Activated CD4-positive, alpha-beta T cell treated with anti-CD3 and anti-CD28 coated beads for 48 hours (primary cell): ENCODE data around the gene FGF5.
A peak's percentile ranks its signal among the peaks of the same experiment; 100 is the strongest.
"Not testable (repeated sequence)": the region's sequence is repeated elsewhere in the genome, so short reads cannot be mapped to it uniquely, and the experiment has no call there.

Experiments used
- DNase-seq: peaks from one replicate; pipeline ENCODE4 v3.0.0-alpha.2; 2020

FGF5 gene

DNA sequence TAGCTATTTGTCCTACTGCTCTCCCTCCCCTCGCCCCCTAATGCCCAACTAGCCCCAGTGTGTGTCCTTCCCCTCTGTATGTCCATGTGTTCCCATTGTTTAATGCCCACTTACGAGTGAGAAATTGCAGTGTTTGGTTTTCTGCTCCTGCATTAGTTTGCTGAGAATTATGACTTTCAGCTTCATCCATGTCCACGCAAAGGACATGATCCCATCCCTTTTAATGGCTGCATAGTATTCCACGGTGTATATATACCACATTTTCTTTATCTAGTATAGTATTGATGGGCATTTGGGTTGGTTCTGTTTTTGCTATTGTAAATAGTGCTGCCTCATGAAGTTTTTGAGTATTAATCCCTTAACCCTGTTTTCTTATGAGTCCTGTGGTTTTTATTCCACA, 35.4 kb downstream of the FGF5 start:
- DNase-seq, result no peak

DNA sequence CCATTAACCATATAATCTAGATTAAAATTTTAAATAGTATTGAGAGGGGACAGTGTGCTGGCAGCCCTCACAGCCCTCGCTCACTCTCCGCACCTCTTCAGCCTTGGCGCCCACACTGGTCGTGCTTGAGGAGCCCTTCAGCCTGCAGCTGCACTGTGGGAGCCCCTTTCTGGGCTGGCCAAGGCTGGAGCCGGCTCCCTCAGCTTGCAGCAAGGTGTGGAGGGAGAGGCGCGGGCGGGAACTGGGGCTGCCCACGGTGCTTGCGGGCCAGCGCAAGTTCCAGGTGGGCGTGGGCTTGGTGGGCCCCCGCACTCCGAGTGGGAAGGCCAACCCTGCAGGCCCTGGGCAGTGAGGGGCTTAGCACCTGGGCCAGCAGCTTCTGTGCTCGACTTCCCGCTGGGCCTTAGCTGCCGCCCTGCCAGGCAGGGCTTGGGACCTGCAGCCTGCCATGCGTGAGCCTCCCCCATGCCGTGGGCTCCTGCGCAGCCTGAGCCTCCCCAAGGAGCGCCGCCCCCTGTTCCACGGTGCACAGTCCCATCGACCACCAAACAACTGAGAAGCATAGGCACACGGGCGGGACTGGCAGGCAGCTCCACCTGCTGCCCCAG, 36.3 kb downstream of the FGF5 start:
- no peak for DNase-seq

DNA sequence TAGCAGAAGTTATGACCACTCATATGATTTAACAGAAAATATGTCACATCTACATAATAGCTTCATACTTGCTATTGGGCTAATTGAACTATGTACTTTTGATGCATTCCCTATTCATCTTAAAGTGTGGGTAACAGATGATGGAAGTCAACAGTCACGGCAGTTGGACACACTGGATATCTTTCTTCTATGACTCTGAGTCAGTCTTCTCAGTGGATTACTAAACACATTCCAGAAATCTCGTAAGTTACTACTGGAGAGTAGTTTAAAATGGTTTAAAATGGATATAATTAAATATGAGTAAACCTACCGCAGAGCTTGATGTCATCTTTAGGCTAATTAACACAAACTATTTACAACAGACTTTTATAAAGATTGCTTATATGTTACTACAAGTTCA, 39.0 kb downstream of the FGF5 start:
- no peak for DNase-seq

DNA sequence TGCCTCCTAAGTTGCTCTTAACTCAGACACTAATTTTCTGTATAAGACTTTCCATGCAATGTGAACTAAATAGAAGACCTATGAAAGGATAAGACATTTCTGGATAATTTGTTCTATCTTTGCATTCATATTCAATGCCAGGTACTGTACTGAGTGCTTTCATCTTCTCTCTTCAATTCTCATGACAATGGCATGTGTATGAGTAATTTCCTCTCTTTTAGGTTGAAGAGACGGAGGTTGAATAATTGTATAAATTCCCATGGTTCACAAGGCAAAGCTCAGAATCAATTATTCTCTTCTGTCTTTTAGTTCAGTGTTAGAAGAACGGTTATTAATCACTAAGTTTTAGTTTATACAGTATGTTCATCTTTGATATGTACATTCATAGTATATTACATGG, 39.8 kb downstream of the FGF5 start:
- DNase-seq, result no peak

DNA sequence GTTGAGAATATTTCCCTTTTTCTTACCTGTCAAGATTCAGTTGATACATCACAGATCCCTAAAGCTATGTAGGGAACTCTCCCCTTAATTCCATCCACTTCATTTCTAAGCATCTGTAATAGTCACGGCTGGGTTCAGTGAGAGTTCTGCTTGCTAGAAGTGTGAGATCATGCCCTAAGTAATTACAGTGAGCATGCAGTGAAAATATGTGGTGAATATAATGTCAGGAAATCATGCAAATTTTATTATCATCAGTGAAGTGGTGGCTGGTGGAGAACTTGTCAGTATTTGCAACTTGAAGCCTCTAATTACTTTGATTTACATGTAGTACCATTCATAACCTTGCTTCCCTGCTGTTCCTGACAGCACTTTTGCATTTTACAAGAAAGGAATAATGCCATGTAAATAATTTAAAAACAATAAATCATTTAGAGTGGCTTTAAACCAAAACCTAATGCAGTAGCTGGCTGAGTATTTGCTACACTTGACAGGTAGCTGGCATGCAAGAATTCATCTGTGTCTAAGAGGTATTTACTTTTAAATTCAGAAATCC, 40.8 kb downstream of the FGF5 start:
- DNase-seq, result no peak

DNA sequence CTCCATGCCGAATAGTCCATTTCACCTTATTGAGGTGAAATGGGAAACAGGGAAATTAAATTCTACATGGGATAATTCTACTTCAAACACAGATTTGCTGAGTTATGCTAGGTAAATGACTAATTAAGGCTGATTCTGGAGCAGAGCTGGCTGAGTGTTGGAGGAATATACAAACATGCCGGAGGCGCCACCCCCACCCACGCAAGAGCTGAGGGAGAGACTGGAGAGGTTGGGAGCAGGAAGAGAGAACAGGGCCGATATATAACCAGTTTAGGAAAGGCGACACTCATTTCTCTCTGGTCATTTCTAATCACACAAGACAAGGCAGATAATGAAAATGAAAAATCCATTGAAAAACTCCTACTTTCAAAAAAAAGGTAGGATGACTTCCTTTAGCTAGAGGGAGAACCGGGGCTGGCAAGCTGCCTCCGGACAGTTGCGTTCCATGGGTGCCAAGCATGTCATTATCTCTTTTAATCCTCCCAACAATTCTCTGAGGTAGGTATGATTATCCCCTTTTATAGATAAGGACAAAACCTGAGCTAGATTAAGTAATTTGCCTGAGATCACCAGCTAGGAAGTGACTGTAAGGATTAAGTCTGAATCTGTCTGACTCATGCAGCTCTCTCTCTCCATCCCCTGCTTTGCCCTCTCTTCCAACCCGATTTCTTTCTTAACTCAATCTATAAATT, 41.5 kb downstream of the FGF5 start:
- no peak for DNase-seq

DNA sequence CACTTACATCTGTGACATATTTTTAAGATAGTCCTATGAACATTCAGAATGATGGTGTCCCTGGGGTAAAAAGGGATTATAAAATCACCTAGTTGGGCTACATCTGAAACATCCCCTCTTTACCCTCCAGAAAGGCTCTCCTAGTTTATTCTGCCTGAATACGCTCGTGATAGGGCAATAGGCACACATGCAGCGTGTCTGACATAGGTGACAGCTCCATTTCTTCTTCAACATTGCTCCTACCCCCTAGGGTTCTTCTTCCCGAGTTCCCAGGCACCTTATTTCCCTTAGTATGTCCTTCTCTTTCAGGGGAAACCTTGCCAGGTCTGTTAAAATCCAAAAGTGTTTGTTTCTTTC, 42.0 kb downstream of the FGF5 start:
- no peak for DNase-seq

DNA sequence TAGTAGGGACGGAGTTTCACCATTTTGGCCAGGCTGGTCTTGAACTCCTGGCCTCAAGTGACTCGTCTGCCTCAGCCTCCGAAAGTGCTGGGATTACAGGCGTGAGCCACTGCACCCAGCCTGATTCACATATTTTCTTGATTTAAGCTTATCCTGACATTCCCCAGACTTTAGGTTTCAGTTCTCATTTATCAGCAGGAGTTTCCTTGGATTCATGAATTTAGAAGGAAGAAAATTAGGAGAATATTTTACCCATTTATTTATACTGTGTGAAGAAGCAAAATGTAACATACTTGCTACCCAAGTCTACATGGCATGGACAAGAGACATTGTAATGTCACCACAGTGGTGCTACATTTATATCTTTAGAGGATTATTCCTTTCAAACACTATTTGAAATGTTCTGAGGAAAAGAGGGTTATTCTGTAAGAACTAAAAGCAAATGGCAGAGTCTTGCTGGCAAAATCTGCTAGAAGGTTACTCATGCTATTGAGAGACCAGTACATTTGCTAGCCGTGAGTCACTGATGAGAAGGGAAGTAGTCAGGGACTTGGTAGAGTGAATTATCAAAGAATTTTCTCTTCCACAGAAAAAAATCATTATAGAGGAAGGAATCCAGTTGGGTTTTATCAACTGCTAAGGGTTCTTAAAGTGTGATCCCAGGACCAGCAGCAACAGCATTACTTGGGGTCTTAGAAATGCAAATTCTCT, 43.0 kb downstream of the FGF5 start:
- DNase-seq, result no peak

DNA sequence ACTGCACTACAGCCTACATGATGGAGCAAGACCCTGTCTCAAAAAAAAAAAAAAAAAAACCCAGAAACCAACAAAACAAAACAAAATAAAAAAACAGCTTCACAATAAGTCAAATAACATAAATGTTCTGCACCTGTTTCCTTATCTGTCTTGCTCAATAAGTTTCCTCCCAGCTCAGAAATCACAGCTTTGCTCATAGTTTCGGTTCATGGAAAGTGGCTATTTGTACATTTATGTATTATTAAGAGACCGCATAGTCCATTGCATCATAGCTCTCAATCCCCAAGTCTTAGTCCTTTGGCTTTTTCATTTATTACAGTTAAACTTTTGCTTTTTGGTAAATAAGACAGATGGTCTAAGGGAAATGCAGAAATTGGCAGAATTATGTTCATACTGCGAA, 44.7 kb downstream of the FGF5 start:
- DNase-seq, result no peak

DNA sequence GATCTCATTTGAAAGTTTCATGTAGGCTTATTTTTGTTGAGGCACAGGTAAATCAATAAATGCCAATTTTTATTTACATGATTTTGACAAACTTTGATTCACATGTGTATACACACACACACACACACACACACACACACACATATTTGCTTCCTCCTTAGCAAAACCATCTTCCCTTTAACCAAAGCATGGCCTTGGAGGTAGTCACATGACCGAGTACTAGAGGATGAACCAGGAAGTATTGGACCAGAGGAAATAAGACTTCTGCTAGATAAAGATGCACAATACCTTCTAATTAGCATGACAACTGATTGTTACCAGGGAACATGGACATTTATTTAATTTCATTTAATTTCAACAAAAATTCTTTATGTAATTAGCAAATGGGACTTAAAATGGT, 45.7 kb downstream of the FGF5 start:
- DNase-seq, result no peak

DNA sequence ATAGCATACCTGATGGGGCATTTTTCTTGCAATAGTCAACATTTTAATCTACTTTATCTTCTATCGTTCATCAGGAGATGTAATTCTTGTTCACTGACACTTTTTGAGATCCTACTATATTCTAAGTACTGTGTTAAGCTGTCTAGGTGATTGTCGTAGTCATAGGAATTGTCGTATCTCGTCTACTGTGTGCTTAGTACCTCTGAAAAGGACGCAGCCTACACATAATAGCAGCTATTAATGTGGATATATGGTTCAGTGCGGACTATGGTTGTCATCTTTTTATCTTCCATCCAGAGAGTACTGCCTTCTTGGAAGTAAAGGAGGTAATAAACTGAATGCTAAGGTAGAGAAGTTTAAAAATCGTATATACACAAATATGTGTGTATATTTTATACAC, 47.2 kb downstream of the FGF5 start:
- no peak for DNase-seq

DNA sequence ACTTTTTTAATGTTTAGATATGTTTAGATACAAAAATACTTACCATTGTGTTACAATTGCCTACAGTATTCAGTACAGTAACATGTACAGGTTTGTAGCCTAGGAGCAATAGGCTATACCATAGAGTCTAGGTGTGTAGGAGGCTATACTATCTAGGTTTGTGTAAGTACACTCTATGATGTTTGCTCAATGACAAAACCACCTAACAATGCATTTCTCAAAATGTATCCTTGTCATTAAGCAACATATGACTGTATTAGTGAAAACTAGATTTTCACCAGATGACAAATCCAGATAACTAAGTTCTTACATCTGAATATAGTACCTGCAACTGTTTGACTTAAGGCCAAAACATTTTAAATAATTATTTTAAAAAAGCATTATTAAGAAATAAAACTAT, 49.4 kb downstream of the FGF5 start:
- DNase-seq, result not testable (repeated sequence)

DNA sequence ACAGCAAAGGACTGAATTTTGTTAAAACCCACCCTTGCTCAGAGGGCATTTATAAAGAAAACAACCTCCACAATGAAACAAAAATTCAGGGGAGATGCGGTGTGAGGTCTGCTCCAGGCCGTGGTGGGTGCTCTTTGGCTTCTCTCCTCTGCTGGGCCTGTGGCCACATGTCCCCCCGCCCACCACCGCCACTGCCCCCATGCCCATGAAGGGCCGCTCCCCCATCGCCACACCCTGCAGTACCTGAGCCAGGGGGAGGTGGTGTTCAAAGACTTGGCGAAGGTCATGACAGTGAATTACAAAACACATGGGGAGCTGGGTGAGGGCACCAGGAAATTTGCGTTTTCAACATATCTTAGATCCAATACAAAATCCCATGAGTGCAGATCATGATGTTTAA, 54.9 kb downstream of the FGF5 start:
- DNase-seq, result no peak

DNA sequence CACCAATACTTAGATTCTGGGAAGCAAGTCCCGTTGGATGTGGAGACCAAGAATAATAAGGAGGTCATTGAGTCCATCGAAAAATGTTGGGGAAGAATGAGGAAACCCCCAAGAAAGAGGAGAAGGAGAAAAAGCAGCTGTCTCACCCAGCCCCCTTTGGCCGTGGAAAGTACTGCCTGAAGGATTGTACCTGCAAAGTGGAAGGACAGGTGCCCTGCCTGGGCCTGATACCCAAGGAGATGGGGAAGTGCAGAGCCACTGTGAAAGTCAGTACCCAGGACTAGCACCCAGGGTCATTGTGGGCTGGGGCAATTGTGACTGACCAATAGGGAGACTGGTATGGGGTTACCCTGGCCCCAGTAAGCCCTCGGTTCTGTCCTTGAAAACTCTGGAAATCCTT, 55.3 kb downstream of the FGF5 start:
- no peak for DNase-seq

DNA sequence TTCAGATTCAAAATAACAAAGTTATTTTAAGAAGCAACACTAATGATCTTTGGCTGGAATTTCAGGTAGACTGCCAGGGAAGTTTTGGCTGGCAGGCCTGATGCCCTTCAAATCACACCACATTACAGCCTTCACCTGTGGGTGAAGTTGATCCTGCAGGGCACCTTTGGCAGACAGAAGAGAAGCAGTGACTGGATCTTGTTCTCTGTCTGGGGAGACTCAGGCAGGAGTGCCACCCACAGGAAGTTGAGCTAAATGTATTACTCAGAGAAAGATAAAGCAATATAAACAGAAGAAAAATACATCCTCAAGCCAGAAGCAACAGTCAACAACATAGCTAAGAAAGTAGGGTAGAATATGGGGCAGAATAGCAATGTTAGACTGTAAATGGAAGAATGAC, 56.3 kb downstream of the FGF5 start:
- DNase-seq, result no peak

DNA sequence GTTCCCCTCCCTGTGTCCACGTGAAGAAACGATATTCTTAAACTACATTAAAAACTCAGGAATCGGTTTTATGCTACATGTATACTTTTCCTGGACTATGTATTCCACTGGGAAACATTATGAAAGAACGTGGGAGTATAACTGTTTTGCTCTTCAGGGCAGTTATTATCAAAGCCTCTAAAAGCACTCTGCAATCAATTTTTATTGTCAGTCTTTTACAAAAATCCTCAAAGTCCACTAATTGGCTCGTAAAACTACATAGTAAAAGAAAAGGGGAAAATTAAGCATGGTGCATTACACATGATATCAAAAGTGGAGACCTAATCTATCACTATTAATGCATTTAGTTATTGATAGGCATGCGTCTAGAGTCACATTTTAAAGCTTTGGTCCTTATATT, 57.7 kb downstream of the FGF5 start:
- DNase-seq, result no peak

DNA sequence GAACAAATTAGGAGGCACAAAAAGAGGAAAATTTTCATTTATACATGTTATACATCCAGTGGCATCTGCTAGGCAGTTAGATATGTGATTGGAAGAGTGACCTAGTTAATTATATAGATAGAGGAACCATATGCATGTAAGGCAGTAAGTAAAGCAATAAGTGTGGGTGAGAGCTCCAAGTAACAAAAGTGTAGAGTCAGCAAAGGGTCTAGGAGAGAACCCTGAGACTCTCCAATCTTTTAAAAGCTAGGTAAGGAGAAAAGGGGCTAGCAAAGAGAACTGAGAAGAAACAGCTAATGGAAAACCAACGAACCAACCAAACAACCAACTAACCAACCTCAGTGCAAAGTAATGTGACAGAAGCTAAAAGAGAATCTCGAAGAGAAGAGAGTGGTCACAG, 65.2 kb downstream of the FGF5 start:
- no peak for DNase-seq

DNA sequence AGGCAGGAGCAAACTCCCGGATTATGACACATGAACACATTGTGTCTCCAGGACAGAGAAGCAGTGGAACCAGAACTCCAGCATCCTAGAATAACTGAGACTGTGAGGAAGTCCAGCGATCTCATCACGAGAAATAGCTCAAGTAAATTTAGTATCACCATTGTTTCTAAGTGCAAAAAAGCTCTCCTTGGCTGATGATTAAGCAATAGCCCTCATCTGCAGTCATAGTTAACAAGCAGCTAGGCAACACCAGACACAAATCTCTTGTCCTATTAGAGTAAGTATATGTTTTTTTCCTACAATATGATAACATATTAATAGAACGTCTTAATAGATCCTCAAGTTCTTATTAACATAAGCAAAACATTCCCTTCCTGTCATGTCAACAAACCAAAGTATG, 66.7 kb downstream of the FGF5 start:
- no peak for DNase-seq

DNA sequence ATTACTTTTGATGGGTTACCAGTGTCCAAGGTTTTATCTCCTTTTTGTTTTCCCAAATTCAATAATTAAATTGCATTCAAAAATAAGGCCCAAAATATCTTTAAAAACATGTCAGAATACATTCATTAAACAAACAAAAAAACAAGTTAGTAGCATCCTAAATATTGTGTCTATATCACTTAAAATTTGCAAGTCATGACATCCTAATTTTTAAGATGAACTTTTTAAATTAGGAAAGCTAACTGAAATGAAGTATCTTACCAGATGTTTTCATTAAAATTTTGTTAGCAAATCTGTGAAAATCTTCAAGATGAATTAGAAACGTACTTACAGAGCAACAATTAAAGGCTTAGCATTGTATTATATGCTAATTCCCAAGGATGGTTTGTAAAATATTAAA, 68.1 kb downstream of the FGF5 start:
- DNase-seq, result no peak

DNA sequence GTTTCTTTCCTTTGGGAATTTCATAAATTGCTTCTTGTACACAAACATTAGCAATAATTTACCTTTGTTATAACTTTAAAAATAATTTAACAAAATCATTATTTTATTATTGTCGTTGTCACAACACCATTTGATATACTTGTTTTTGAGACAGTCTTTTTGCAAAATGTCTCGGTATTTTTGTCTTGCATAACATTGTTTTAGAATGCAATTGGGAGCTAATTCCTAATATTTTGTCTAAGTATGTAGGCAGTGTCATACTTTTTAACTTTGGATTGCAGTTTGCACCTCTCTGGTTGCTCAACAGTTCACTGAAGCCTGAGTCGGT, 68.7 kb downstream of the FGF5 start:
- no peak for DNase-seq

DNA sequence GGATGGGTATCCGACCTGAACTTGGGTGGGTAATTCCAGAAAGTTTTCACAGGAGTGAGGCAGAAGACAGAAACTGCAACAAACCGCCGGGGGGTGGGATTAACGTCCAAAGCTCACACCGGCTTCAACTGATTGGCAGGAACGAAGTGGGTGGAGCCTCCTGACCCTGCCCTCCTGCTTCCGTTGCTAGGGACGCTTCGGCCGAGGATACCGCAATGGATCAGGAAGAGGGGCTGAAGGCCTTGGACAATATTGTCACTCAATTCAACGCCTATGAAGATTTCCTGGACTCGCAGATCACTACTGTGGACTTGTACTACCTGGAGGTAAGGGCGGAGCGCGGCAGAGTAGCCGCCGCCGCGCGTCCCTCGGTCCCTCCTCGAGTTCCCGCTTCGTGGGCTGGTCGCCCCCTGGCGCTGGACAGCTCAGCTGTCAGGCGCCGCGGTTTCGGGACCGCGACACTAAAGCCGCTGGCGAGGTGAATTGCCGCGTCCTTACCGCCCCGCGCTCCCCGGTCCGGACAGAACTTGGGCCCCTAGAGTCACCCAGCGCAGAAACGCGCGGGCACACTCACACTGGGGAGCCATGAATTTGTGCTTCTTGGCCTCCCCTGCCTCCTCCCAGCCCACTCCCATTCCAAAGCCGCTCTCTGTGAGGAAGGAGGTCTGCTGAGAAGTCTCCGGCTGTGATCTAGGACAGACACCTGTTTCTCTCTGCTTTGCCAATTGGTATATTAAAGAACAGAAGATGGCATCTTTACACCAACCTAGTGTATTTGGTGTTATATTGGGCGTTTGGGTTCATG, 69.3 kb downstream of the FGF5 start, which contains the start of gene CFAP299:
CFAP299 (plus strand) TSS at position 177 of the 805 bp plus-strand sequence.
- peak; percentile 82 for DNase-seq

DNA sequence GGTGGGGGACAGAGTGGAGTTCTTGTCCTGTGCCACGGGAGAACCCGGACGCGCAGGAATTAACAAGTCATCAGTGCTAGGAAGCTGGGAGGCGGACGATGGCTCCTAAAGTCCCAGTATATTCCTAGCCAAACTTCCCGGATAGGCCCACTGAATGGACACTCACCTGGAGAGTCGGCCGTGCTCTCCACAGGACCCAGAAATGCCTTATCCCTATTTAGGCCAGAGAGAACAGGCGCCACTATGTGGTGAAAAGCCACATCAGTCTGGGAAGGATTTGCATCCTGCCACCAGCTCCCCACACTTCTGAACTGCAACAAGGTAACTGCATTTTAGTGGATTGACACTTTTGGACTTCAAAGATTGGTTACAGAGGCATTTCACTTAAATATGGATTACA, 70.1 kb downstream of the FGF5 start:
- no peak for DNase-seq

DNA sequence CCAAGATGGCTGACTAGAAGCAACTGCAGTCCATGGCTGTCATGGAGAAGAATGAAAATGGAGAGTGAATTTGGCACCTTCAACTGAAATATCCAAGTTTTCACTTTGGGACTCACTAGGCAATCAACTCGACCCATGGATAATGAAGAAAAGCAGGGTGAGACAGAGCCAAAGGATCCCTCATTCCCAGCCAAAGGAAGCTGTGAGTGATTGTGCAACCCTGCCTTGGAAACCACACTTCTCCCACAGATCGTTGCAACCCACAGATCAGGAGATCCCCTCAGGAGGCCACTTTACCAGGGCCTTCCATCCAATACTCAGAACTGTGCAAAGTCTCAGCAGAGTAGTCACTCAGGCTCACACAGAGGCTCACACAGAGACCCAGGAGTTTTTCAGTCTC, 73.6 kb downstream of the FGF5 start:
- no peak for DNase-seq
